PC-9 (cell line): ENCODE data around the gene COX14.

Source experiments
- EZH2 ChIP-seq: fragments of 200-600 bp; sonication (generic); IDR thresholded peaks from 2 replicates; pipeline ENCODE4 v1.8.0; 2017; ENCODE audit warnings: antibody characterized with exemption, low read depth
- TF ChIP-seq, protein P1 (sequence below): fragments of 200-600 bp; sonication (generic); conservative IDR thresholded peaks from 2 replicates; pipeline ENCODE4 v1.6.1; 2017; ENCODE audit warnings: mixed run types, antibody characterized with exemption, mild to moderate bottlenecking, moderate library complexity

DNA sequence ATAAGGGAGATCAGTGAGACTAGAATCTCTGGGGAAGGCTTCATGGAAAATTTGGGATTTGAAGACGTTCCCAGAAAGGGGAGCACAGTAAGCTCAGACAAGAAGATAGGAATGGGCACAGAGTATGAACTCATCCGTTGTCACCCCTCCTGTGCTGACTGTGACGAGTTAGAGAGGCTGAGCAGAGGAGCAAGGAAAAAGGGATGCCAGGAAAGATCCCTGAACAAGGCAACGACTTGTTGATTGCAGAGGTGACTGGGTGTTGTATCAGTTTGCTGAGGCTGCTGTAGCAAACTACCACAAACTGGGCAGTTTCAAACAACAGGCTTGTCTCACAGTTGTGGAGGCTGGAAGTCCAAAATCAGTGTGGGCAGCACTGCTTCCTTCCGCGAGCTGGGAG is 14.1 kb upstream of the COX14 start:
- TF ChIP-seq, protein P1, sequence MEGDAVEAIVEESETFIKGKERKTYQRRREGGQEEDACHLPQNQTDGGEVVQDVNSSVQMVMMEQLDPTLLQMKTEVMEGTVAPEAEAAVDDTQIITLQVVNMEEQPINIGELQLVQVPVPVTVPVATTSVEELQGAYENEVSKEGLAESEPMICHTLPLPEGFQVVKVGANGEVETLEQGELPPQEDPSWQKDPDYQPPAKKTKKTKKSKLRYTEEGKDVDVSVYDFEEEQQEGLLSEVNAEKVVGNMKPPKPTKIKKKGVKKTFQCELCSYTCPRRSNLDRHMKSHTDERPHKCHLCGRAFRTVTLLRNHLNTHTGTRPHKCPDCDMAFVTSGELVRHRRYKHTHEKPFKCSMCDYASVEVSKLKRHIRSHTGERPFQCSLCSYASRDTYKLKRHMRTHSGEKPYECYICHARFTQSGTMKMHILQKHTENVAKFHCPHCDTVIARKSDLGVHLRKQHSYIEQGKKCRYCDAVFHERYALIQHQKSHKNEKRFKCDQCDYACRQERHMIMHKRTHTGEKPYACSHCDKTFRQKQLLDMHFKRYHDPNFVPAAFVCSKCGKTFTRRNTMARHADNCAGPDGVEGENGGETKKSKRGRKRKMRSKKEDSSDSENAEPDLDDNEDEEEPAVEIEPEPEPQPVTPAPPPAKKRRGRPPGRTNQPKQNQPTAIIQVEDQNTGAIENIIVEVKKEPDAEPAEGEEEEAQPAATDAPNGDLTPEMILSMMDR = no peak
- TF ChIP-seq EZH2 = no peak
